GM12865 (cell line): ENCODE data around the gene MTX1.
"Not testable (repeated sequence)": the region's sequence is repeated elsewhere in the genome, so short reads cannot be mapped to it uniquely, and the experiment has no call there.

ENCODE experiments used
- DNase-seq: peaks from one replicate; pipeline ENCODE4 v3.0.0; 2010; ENCODE audit warnings: low read depth
- H3K4me3 ChIP-seq: 2 replicates; pipeline ENCODE4 v1.5.1; 2011; ENCODE audit warnings: mild to moderate bottlenecking, low read depth, low read length, control low read depth
- CTCF ChIP-seq: IDR thresholded peaks from 2 replicates; pipeline ENCODE4 v1.5.1; 2011; ENCODE audit warnings: low read length, control low read depth, low read depth, inconsistent platforms; ENCODE audit not compliant: insufficient read depth; ENCODE audit errors: missing control alignments

MTX1 gene

GRCh38 chr1:155193275-155193990 is 15.1 kb upstream of the MTX1 start:
- DNase-seq = peak; percentile 90
- TF ChIP-seq CTCF = peak; percentile 98
- H3K4me3 ChIP-seq = peak overlapping the region; percentile 60

DNA sequence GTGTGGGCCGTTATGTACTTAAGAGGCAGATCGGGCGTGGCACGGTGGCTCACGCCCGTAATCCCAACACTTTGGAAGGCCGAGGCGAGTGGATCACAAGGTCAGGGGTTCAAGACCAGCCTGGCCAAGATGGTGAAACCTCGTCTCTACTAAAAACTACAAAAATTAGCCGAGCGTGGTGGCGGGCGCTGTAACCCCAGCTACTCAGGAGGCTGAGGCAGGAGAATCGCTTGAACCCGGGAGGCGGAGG is 14.6 kb upstream of the MTX1 start:
- peak overlapping the region; percentile 60 for H3K4me3 ChIP-seq
- not testable (repeated sequence) for DNase-seq

- TF ChIP-seq CTCF = no peak
- DNase-seq = no peak
- H3K4me3 ChIP-seq = peak overlapping the region; percentile 60
Measured at GRCh38 chr1:155195201-155196102, 13.0 kb upstream of the MTX1 start.

DNA sequence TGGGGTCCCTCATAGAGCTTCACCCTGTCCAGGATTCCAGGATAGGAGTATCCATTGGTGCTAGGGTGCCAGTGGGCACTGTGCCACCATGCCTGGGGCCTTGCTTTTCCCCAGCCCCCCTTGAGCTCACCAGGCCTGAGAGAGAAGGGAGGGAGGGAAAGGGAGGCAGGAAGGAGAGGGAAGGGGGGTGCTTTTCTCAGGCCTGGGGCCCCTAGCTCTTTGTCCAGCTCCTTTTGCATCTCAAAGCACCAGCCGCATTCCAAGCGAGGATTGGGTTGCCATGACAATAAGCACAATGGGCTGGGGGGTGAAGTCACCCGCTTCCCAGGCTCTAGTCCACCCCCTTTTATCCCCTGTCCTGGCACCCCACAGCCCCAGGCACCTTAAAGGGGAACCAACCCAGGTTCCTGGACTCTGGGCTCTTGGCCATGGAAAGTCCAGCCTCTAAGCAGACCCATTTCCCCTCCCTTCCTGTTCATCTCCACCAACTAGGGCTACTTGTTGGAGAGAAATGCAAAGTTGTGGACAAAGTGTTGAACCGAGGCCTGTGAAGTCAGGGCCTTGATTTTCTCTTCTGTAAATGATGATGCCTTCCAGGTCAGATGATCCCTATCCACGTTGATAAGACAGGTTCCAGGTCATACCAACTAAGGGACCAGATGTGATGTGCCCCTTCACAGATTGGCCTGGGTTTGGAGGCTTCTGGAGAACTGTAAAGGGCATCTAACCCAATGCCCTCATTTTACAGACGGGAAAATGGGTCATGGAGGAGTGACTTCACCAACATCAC is 12.2 kb upstream of the MTX1 start:
- no peak for DNase-seq
- H3K4me3 ChIP-seq = no peak overlapping the region
- no peak for TF ChIP-seq CTCF

GRCh38 chr1:155196893-155197638 is 11.4 kb upstream of the MTX1 start:
- H3K4me3 ChIP-seq = no peak overlapping the region
- no peak for DNase-seq
- no peak for TF ChIP-seq CTCF

DNA sequence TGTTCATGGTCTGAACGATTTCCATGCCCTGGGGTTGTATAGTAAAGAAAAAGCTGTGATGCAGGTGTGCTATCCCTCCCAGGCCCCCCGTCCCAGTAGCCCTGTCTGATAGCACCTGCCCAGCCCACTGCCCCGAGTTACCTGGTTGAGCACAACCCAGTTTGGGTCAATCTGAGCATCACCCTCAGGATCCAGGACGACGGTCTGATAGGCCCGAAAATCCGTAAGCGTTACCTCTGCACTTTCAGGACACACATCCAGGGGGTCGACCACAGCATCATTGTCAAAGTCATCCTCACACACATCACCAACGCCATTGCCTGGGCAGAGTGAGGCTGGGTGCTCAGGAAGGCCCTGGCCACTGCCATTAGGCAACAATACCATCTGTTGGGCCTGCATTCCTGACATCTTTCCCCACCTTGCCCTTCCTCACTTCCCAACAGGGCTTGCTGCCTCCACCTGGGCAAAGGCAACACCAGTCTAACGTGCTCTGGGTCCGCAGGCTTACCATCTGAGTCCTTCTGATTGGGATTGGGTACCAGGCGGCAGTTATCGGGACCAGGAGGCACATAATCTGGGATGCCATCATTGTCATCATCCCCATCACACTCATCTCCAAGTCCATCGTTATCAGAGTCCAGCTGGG is 10.5 kb upstream of the MTX1 start:
- H3K4me3 ChIP-seq = no peak overlapping the region
- TF ChIP-seq CTCF = no peak
- DNase-seq = no peak
